ENCODE measurements around the gene BAG3. TPM values are rescaled to one million over a fixed set of nuclear protein-coding genes. Genes with fewer than 3 reads are reported as not detected.

The BAG3 gene
- total RNA-seq, 1 donor from 2014 or later, result 12.7 TPM

- DNase-seq (ENCODE audit: low read depth, low spot score), result no peak
Measured at GRCh38 chr10:119665901-119666708, 14.9 kb downstream of the BAG3 start.

- no peak for DNase-seq (ENCODE audit: low read depth, low spot score)
Measured at GRCh38 chr10:119666709-119667004, 15.5 kb downstream of the BAG3 start.

- DNase-seq (ENCODE audit: low read depth, low spot score), result peak; percentile 55
Measured at GRCh38 chr10:119667562-119668328, 16.6 kb downstream of the BAG3 start.

GRCh38 chr10:119668461-119668860 lies 17.3 kb downstream of the BAG3 start:
- no peak for DNase-seq (ENCODE audit: low read depth, low spot score)

- no peak for DNase-seq (ENCODE audit: low read depth, low spot score)
Measured at GRCh38 chr10:119669331-119669730, 18.2 kb downstream of the BAG3 start.

GRCh38 chr10:119669975-119670640 lies 18.9 kb downstream of the BAG3 start:
- no peak for DNase-seq (ENCODE audit: low read depth, low spot score)

GRCh38 chr10:119670717-119671116 lies 19.5 kb downstream of the BAG3 start:
- no peak for DNase-seq (ENCODE audit: low read depth, low spot score)

- DNase-seq (ENCODE audit: low read depth, low spot score), result no peak
Measured at GRCh38 chr10:119671381-119671780, 20.2 kb downstream of the BAG3 start.

GRCh38 chr10:119672291-119672690 lies 21.1 kb downstream of the BAG3 start:
- no peak for DNase-seq (ENCODE audit: low read depth, low spot score)

GRCh38 chr10:119673271-119673670 lies 22.1 kb downstream of the BAG3 start:
- no peak for DNase-seq (ENCODE audit: low read depth, low spot score)

- DNase-seq (ENCODE audit: low read depth, low spot score), result no peak
Measured at GRCh38 chr10:119675483-119676170, 24.4 kb downstream of the BAG3 start.

GRCh38 chr10:119677126-119677525 lies 25.9 kb downstream of the BAG3 start:
- DNase-seq (ENCODE audit: low read depth, low spot score), result no peak

GRCh38 chr10:119677904-119678755 lies 26.9 kb downstream of the BAG3 start:
- DNase-seq (ENCODE audit: low read depth, low spot score), result no peak

- no peak for DNase-seq (ENCODE audit: low read depth, low spot score)
Measured at GRCh38 chr10:119679480-119679829, 28.3 kb downstream of the BAG3 start.

GRCh38 chr10:119680050-119680449 lies 28.9 kb downstream of the BAG3 start:
- peak; percentile 73 for DNase-seq (ENCODE audit: low read depth, low spot score)

- no peak for DNase-seq (ENCODE audit: low read depth, low spot score)
Measured at GRCh38 chr10:119680650-119681081, 29.5 kb downstream of the BAG3 start.

GRCh38 chr10:119686465-119687191 lies 35.4 kb downstream of the BAG3 start:
- peak; percentile 92 for DNase-seq (ENCODE audit: low read depth, low spot score)

GRCh38 chr10:119687192-119688032 lies 36.2 kb downstream of the BAG3 start:
- no peak for DNase-seq (ENCODE audit: low read depth, low spot score)

- no peak for DNase-seq (ENCODE audit: low read depth, low spot score)
Measured at GRCh38 chr10:119688033-119688508, 36.9 kb downstream of the BAG3 start.
